GM12878 (cell line): Measurements from ENCODE around the gene CIB4.

ENCODE experiments used
- SIN3A ChIP-seq: IDR thresholded peaks from 2 replicates; pipeline ENCODE4 v1.6.1; 2012; ENCODE audit warnings: low read depth, low read length, improper control_type of control experiment
- SMAD1 ChIP-seq: fragments of 450-650 bp; IDR thresholded peaks from 2 replicates; pipeline ENCODE4 v1.6.1; 2018; ENCODE audit warnings: mild to moderate bottlenecking, low read depth; ENCODE audit not compliant: partially characterized antibody
- SMARCA5 ChIP-seq: fragments of 450-650 bp; IDR thresholded peaks from 2 replicates; pipeline ENCODE4 v1.6.1; 2017; ENCODE audit warnings: mild to moderate bottlenecking
- SRF ChIP-seq, 2 experiments: IDR thresholded peaks; 2 replicates each; pipeline ENCODE4 v1.6.1; 2011; ENCODE audit warnings: low read depth in 2 of 2, low read length in 2 of 2, mild to moderate bottlenecking in 1 of 2, moderate library complexity in 1 of 2
- ZNF207 ChIP-seq: fragments of 450-650 bp; IDR thresholded peaks from 2 replicates; pipeline ENCODE4 v1.6.1; 2014; ENCODE audit warnings: antibody characterized with exemption, mild to moderate bottlenecking, borderline replicate concordance
- TF ChIP-seq, protein P1 (sequence below), 3 experiments: IDR thresholded peaks in 2 of 3; conservative IDR thresholded peaks in 1 of 3; 2 replicates each; pipeline ENCODE4 v1.5.1; 2011; ENCODE audit warnings: low read depth in 3 of 3, low read length in 3 of 3, mild to moderate bottlenecking in 3 of 3, control low read depth in 2 of 3, moderate library complexity in 2 of 3, inconsistent platforms in 1 of 3, mixed read lengths in 1 of 3; ENCODE audit not compliant: control insufficient read depth in 2 of 3, insufficient read depth in 1 of 3; ENCODE audit errors: extremely low read depth in 1 of 3

- TF ChIP-seq SMARCA5, result no peak
- TF ChIP-seq, protein P1, sequence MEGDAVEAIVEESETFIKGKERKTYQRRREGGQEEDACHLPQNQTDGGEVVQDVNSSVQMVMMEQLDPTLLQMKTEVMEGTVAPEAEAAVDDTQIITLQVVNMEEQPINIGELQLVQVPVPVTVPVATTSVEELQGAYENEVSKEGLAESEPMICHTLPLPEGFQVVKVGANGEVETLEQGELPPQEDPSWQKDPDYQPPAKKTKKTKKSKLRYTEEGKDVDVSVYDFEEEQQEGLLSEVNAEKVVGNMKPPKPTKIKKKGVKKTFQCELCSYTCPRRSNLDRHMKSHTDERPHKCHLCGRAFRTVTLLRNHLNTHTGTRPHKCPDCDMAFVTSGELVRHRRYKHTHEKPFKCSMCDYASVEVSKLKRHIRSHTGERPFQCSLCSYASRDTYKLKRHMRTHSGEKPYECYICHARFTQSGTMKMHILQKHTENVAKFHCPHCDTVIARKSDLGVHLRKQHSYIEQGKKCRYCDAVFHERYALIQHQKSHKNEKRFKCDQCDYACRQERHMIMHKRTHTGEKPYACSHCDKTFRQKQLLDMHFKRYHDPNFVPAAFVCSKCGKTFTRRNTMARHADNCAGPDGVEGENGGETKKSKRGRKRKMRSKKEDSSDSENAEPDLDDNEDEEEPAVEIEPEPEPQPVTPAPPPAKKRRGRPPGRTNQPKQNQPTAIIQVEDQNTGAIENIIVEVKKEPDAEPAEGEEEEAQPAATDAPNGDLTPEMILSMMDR (IDR thresholded peaks at IDR 0.05 in 2 of 3, conservative IDR thresholded peaks at IDR 0.05 in 1 of 3; ENCODE audit: control insufficient read depth in 2 of 3, extremely low read depth in 1 of 3, insufficient read depth in 1 of 3, low read depth in 3 of 3, low read length in 3 of 3), result no peak
- TF ChIP-seq SIN3A, result no peak
- no peak for TF ChIP-seq ZNF207
- TF ChIP-seq SRF (IDR thresholded peaks at IDR 0.05; ENCODE audit: low read depth in 2 of 2, low read length in 2 of 2), result no peak
- TF ChIP-seq SMAD1, result no peak
Measured at GRCh38 chr2:26556309-26557243, 84.6 kb downstream of the CIB4 start.
